Endothelial cell of umbilical vein (primary cell): Measurements from ENCODE around the gene HELZ2. TPM values are rescaled to one million over a fixed set of nuclear protein-coding genes. Genes with fewer than 3 reads are reported as not detected.

Source experiments
- BruUV-seq: library from RNA; stranded (reverse); fragments of 400-500 nt; replicated peaks from 2 replicates; lab custom pipeline; 2021; lab: Mats Ljungman, UMichigan
- CTCF ChIA-PET: fragments of 300-600, 350-600 bp; sonication (Branson Sonifier 250); formaldehyde crosslinking; loops from one replicate; lab custom pipeline; 2021; ENCODE audit warnings: antibody characterized with exemption, inconsistent platforms; lab: Charles Lee
- POLR2A ChIA-PET: fragments of 300-600, 350-600 bp; sonication (Branson Sonifier 250); formaldehyde crosslinking; loops from one replicate; lab custom pipeline; 2021; ENCODE audit warnings: antibody characterized with exemption, inconsistent platforms; lab: Charles Lee
- DNase-seq: peaks from one replicate; pipeline ENCODE4 v3.0.0-alpha.2; 2011; ENCODE audit warnings: low read depth, low spot score
- FAIRE-seq: peaks from 2 replicates; lab custom pipeline; 2011; peaks lifted over from hg19 to GRCh38; lab: Jason Lieb, UNC
- H2AFZ ChIP-seq: 2 replicates; pipeline ENCODE4 v1.6.0; 2012; ENCODE audit warnings: low read depth, low read length, control low read depth, inconsistent platforms
- H3K27ac ChIP-seq: 2 replicates; pipeline ENCODE4 v1.5.1; 2011; ENCODE audit warnings: low read depth, mild to moderate bottlenecking, control low read depth, low read length, moderate library complexity; ENCODE audit not compliant: insufficient read depth
- H3K27me3 ChIP-seq, 2 experiments: 2 replicates each; pipeline versions ENCODE4 v1.6.0 to v1.6.1; 2011; ENCODE audit warnings: low read length in 2 of 2, mixed read lengths in 1 of 2; ENCODE audit not compliant: control insufficient read depth in 2 of 2, insufficient read depth in 2 of 2
- H3K36me3 ChIP-seq, 2 experiments: 2 replicates in 1 of 2; 3 replicates in 1 of 2; pipeline ENCODE4 v1.5.1; 2011; ENCODE audit warnings: low read length in 2 of 2, mild to moderate bottlenecking in 1 of 2, moderate library complexity in 1 of 2; ENCODE audit not compliant: control insufficient read depth in 2 of 2, insufficient read depth in 2 of 2; ENCODE audit errors: extremely low read depth in 1 of 2
- H3K4me1 ChIP-seq: 3 replicates; pipeline ENCODE4 v1.5.1; 2011; ENCODE audit warnings: mild to moderate bottlenecking, low read length; ENCODE audit not compliant: control insufficient read depth, insufficient read depth; ENCODE audit errors: extremely low read depth
- H3K4me2 ChIP-seq: 2 replicates; pipeline ENCODE4 v1.6.1; 2011; ENCODE audit warnings: low read length, control low read depth, mixed read lengths; ENCODE audit not compliant: insufficient read depth
- H3K4me3 ChIP-seq, 3 experiments: fragments of 200-600 bp in 1 of 3; sonication (generic), shearing (Covaris generic) in 1 of 3; replicated peaks in 1 of 3; 2 replicates each; pipeline ENCODE4 v1.5.1; 2011 to 2016; ENCODE audit warnings: control low read depth in 3 of 3, low read length in 3 of 3, mild to moderate bottlenecking in 2 of 3, inconsistent platforms in 1 of 3, low read depth in 1 of 3, moderate library complexity in 1 of 3; ENCODE audit not compliant: insufficient read depth in 1 of 3
- H3K79me2 ChIP-seq: 2 replicates; pipeline ENCODE4 v1.6.0; 2012; ENCODE audit warnings: low read length, inconsistent platforms; ENCODE audit not compliant: control insufficient read depth, insufficient read depth
- H3K9ac ChIP-seq: replicated peaks from 2 replicates; pipeline ENCODE3; 2011; ENCODE audit warnings: low read length, control low read depth; ENCODE audit not compliant: insufficient read depth; ENCODE audit errors: extremely low read depth
- H3K9me1 ChIP-seq: replicated peaks from 3 replicates; pipeline ENCODE4 v1.6.0; 2011; ENCODE audit warnings: mild to moderate bottlenecking, low read length; ENCODE audit not compliant: control insufficient read depth, insufficient read depth; ENCODE audit errors: extremely low read depth
- H3K9me3 ChIP-seq: replicated peaks from 2 replicates; pipeline ENCODE4 v1.5.1; 2012; ENCODE audit warnings: low read length, inconsistent platforms; ENCODE audit not compliant: control insufficient read depth, insufficient read depth
- H4K20me1 ChIP-seq: replicated peaks from 2 replicates; pipeline ENCODE3; 2011; ENCODE audit warnings: mild to moderate bottlenecking, low read length; ENCODE audit not compliant: control insufficient read depth, insufficient read depth; ENCODE audit errors: extremely low read depth
- EZH2 ChIP-seq: IDR thresholded peaks from 2 replicates; pipeline ENCODE4 v1.6.1; 2012; ENCODE audit warnings: borderline replicate concordance, low read depth, mild to moderate bottlenecking, moderate library complexity, low read length, inconsistent platforms; ENCODE audit not compliant: severe bottlenecking
- FOS ChIP-seq: IDR thresholded peaks from 2 replicates; pipeline ENCODE4 v1.6.1; 2011; ENCODE audit warnings: mild to moderate bottlenecking, low read length, moderate library complexity, borderline replicate concordance; ENCODE audit not compliant: insufficient read depth
- GATA2 ChIP-seq: IDR thresholded peaks from 2 replicates; pipeline ENCODE4 v1.7.0; 2011; ENCODE audit warnings: low read depth, mild to moderate bottlenecking, moderate library complexity, mixed read lengths, low read length; ENCODE audit not compliant: insufficient read length, insufficient read depth
- MYC ChIP-seq: IDR thresholded peaks from one replicate; pipeline ENCODE4 v1.6.1; 2011; ENCODE audit warnings: mild to moderate bottlenecking, low read depth, low read length
- POLR2A ChIP-seq: IDR thresholded peaks from 2 replicates; pipeline ENCODE4 v1.6.1; 2012; ENCODE audit warnings: low read depth, mild to moderate bottlenecking, control low read depth, low read length
- POLR2AphosphoS5 ChIP-seq: IDR thresholded peaks from 2 replicates; pipeline ENCODE4 v1.6.1; 2012; ENCODE audit warnings: low read depth, mild to moderate bottlenecking, control low read depth, low read length, moderate library complexity; ENCODE audit not compliant: insufficient read depth
- dilution Hi-C: fragments of 300-500 bp; cut with MboI; formaldehyde crosslinking; loops from one replicate; pipeline ENCODE4 v1.15.0; 2019; ENCODE audit warnings: low sequenced_read_pairs; ENCODE audit not compliant: extremely low pct_ligation_motif_present
- intact Hi-C: fragments of 100-400 bp; cut with micrococcal nuclease; formaldehyde crosslinking; loops from one replicate; pipeline ENCODE4 v1.10.0; 2022
- polyA plus RNA-seq, 4 experiments: library from polyadenylated mRNA; depleted of rRNA in 3 of 4; stranded (reverse) in 3 of 4; unstranded in 1 of 4; fragments of >200 nt; gene quantifications; 2 replicates each; pipeline versions ENCODE4 v1.2.1 to v1.2.3, GENCODE V29; 2011 to 2012; ENCODE audit warnings: missing spikeins in 1 of 4
- total RNA-seq: library from RNA; stranded (reverse); gene quantifications from 2 replicates; pipeline ENCODE4 v1.2.3, GENCODE V29; 2021
- TF ChIP-seq, protein P1 (sequence below): IDR thresholded peaks from 2 replicates; pipeline ENCODE4 v1.6.1; 2011; ENCODE audit not compliant: insufficient read depth, insufficient read length
- TF ChIP-seq, protein P2 (sequence below), 2 donors: IDR thresholded peaks; 1 replicate in 1 of 2; 2 replicates in 1 of 2; pipeline ENCODE4 v1.5.1; 2011; ENCODE audit warnings: low read length in 2 of 2, mild to moderate bottlenecking in 2 of 2, moderate library complexity in 2 of 2, control low read depth in 1 of 2, inconsistent platforms in 1 of 2, low read depth in 1 of 2; ENCODE audit not compliant: insufficient read depth in 1 of 2; ENCODE audit errors: extremely low read depth in 1 of 2

The HELZ2 gene
- total and polyA plus RNA-seq, 2 donors (not counting 3 experiments of a cell fraction or from before 2014, with no cell fraction given), result 10.6 to 33.2 TPM

DNA sequence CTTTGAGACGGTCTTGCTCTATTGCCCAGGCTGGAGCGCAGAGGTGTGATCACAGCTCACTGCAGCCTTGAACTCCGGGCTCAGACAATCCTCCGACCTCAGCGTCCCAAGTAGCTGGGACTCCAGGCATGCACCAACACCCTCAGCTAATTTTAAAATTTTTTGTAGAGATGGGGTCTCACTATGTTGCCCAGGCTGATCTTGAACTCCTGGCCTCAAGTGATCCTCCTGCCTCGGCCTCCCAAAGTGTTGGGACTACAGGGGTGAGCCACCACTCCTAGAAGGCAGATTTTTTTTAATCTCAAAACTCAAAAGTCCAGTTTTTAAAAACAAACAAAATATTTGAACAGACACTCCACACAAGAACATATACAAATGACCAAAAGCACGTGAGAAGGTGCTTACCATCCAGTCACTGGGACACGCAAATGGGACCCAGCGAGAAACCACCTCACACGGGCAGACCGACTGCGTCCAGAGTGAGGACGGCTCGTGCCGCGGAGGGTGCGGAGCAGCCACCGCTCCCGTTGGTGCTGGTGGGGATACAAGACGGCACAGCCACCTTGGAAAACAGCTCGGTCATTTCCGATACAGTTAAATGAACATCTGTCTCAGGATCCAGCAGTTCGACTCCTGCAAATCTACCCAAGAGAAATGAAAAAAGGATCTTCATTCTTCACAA, 8.5 kb upstream of the HELZ2 start:
- Histone ChIP-seq H2AFZ (no peak overlapping the region), H3K4me1 (no peaks in the 10 kb centered on the region), H3K4me3 (no peak overlapping the region), H3K9ac (no peak overlapping the region), H3K27me3 (no peaks in the 10 kb centered on the region), H3K79me2 (no peaks in the 10 kb centered on the region), H3K9me3 (no peaks in the 10 kb centered on the region), H3K4me2 (no peak overlapping the region), H3K27ac (no peak overlapping the region), H4K20me1 (no peaks in the 10 kb centered on the region), H3K36me3 (no peaks in the 10 kb centered on the region), H3K9me1 (no peaks in the 10 kb centered on the region)
- CTCF ChIA-PET, result interaction anchor here (0.7 to 2.1 kb wide), 4 partner anchors 9 to 391 kb away, joined by 3 to 6 read pairs (median 3); partner anchors contain the start of gene HELZ2
- DNase-seq (no peak), FAIRE-seq (no peak)
- intact Hi-C loops, result no loop called here
- no TSS peak for BruUV-seq
- dilution Hi-C loops, result no loop called here
- POLR2A ChIA-PET, result no interaction called here
- TF ChIP-seq POLR2A (no peak), GATA2 (no peak), POLR2AphosphoS5 (no peak), MYC (no peak), EZH2 (no peak), FOS (no peak)
- TF ChIP-seq, protein P1, sequence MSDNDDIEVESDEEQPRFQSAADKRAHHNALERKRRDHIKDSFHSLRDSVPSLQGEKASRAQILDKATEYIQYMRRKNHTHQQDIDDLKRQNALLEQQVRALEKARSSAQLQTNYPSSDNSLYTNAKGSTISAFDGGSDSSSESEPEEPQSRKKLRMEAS, result no peak
- TF ChIP-seq, protein P2, sequence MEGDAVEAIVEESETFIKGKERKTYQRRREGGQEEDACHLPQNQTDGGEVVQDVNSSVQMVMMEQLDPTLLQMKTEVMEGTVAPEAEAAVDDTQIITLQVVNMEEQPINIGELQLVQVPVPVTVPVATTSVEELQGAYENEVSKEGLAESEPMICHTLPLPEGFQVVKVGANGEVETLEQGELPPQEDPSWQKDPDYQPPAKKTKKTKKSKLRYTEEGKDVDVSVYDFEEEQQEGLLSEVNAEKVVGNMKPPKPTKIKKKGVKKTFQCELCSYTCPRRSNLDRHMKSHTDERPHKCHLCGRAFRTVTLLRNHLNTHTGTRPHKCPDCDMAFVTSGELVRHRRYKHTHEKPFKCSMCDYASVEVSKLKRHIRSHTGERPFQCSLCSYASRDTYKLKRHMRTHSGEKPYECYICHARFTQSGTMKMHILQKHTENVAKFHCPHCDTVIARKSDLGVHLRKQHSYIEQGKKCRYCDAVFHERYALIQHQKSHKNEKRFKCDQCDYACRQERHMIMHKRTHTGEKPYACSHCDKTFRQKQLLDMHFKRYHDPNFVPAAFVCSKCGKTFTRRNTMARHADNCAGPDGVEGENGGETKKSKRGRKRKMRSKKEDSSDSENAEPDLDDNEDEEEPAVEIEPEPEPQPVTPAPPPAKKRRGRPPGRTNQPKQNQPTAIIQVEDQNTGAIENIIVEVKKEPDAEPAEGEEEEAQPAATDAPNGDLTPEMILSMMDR (IDR thresholded peaks at IDR 0.05; ENCODE audit: extremely low read depth in 1 of 2, insufficient read depth in 1 of 2, low read depth in 1 of 2, low read length in 2 of 2), result no peak
